GDM1 (cell line): ENCODE measurements around the gene KLHDC7B.

Source experiments
- DNase-seq: peaks from one replicate; lab custom pipeline; 2025; lab: John Stamatoyannopoulos, UW

The KLHDC7B gene

DNA sequence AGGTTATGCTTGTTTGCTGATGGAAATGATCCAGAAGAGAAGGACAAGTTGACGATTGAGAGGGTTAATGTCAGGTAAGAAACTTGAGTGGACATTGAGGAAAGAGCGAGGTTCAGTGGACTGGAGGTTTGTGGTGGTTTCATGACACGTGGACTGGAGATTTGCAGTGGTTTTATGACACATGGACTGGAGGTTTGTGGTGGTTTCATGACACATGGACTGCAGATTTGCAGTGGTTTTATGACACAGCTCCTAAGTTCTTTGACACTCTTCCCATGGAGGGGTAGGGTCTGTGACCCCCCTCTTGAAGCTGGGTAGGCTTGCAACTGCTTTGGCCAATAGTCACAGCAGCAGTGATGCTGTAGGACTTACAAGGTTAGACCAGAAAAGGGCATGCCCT, 49.5 kb downstream of the KLHDC7B start:
- no peak for DNase-seq

DNA sequence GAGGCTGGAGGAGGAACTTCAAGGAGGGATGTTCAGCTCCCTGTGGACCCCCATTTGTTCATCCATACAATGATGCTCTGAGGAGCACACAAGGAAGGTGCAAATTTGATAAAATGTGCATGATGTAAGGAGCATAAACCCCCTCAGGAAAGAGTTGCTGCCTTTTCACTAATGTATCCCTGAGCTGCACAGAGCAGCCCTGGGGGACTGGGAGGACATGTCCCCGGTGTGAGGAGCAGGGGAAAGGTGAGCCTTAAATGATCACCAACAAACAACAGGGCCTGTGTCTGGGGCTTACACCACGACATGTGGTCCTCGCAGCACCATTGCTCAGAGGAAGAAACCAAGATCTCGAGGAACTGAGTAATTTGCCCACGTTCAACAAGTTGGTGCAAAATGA, 51.4 kb downstream of the KLHDC7B start:
- DNase-seq = no peak

DNA sequence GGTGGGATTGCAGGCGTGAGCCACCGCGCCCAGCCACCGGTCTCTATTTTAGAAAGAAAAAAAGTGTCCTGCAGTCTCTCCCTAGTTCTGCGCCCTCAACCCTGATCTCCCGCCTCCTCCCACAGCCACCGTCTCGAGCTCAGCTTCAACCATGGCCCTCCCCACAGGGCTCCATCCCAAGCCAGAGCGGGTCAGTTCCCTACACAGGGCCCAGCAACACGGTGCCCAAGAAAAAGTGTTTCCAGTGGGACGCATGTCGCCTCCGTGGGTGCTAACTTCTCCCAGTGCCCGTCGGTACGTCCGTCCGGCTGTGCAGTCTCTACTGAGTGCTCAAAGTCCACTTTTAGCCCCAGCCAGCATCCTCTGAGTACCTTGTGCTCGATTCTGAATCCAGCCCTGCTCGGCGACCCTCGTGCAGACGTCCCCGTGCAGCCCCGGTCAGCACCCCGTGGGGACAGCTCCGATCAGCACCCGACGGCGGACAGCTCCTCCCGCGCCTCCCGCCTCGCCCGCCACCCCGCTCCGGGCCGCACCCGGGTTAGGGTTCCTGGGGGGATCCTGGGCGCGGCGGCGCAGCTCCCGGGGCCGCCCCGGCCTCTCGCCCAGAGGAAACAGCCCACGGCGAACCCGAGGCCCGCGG, 54.2 kb downstream of the KLHDC7B start:
- DNase-seq = no peak

DNA sequence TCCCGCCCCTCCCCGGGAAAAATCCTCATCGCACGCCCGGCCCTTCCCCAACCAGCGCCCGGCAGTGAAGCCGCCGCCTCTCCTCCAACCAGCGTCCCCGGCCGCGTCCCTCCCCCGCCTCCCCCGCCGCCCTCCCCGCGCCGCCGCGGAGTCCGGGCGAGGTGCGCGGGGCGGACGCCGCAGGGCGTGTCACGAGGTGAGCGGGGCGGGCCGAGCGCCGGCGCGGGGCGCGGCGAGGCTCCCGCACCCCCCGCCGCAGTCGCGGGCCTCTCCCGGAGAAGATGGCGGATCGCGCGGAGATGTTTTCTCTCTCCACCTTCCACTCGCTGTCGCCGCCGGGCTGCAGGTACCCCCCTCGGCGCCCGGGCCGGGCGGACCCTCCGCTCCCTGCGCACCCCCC, 54.8 kb downstream of the KLHDC7B start, which contains the start of gene MAPK8IP2:
MAPK8IP2 (plus strand) TSS at position 256 of the 400 bp plus-strand sequence; CDS start at position 282, 26 bp downstream.
- no peak for DNase-seq
